ENCODE data around the gene PAGE2B.

Gene PAGE2B, protein sequence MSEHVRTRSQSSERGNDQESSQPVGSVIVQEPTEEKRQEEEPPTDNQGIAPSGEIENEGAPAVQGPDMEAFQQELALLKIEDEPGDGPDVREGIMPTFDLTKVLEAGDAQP

GRCh38 chrX:55074851-55075467 is at the start of gene PAGE2B:
Gene PAGE2B (plus strand): TSS chrX:55075030. CDS start chrX:55076042, 1,012 bp downstream.
- no peak within 1 kb of the TSS for H3K4me3 ChIP-seq (ENCODE audit: low read depth in 1 of 2, low read length in 1 of 2)
- no peak within 1 kb of the TSS for H3K27ac ChIP-seq
- no peaks in the 10 kb centered on the region for H3K36me3 ChIP-seq
- TF ChIP-seq, protein P1, sequence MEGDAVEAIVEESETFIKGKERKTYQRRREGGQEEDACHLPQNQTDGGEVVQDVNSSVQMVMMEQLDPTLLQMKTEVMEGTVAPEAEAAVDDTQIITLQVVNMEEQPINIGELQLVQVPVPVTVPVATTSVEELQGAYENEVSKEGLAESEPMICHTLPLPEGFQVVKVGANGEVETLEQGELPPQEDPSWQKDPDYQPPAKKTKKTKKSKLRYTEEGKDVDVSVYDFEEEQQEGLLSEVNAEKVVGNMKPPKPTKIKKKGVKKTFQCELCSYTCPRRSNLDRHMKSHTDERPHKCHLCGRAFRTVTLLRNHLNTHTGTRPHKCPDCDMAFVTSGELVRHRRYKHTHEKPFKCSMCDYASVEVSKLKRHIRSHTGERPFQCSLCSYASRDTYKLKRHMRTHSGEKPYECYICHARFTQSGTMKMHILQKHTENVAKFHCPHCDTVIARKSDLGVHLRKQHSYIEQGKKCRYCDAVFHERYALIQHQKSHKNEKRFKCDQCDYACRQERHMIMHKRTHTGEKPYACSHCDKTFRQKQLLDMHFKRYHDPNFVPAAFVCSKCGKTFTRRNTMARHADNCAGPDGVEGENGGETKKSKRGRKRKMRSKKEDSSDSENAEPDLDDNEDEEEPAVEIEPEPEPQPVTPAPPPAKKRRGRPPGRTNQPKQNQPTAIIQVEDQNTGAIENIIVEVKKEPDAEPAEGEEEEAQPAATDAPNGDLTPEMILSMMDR (IDR thresholded peaks at IDR 0.05) = no peak
- no peaks in the 10 kb centered on the region for H3K27me3 ChIP-seq
- H3K4me1 ChIP-seq (ENCODE audit: control insufficient read depth in 1 of 2, insufficient read depth in 1 of 2, low read depth in 1 of 2, low read length in 1 of 2) = no peaks in the 10 kb centered on the region
- no peaks in the 10 kb centered on the region for H3K9me3 ChIP-seq

DNA sequence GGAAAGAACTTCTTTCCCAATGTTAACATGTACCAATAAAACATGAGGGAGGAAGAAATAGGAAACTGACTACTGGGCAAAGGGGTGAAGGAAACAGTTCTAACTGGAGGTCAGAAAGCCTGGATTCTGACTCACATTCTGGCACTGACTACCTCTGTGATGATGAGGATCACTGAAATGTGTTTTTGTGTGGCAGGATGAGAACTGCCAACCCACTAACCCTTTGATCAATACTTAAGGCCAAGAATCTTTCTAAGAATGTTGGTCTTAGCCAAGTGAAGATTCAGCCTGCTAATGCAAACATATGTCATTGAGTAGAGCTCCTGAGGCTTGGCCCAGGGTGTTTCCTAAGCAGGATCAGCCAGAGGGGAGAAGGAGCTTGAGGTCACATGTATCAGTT is 48.7 kb upstream of the PAGE2B start:
- no peaks in the 10 kb centered on the region for H3K27me3 ChIP-seq
- H3K4me3 ChIP-seq (ENCODE audit: low read depth in 1 of 2, low read length in 1 of 2) = no peak overlapping the region
- no peaks in the 10 kb centered on the region for H3K4me1 ChIP-seq (ENCODE audit: control insufficient read depth in 1 of 2, insufficient read depth in 1 of 2, low read depth in 1 of 2, low read length in 1 of 2)
- H3K9me3 ChIP-seq = no peaks in the 10 kb centered on the region
- H3K27ac ChIP-seq = no peak overlapping the region
- TF ChIP-seq, protein P1 (IDR thresholded peaks at IDR 0.05) = no peak
- H3K36me3 ChIP-seq = no peaks in the 10 kb centered on the region

- Histone ChIP-seq H3K27me3 (no peaks in the 10 kb centered on the region), H3K36me3 (no peaks in the 10 kb centered on the region), H3K4me3 (ENCODE audit: low read depth in 1 of 2, low read length in 1 of 2) (no peak overlapping the region), H3K4me1 (ENCODE audit: control insufficient read depth in 1 of 2, insufficient read depth in 1 of 2, low read depth in 1 of 2, low read length in 1 of 2) (no peaks in the 10 kb centered on the region), H3K27ac (no peak overlapping the region), H3K9me3 (no peaks in the 10 kb centered on the region)
- TF ChIP-seq, protein P1 (IDR thresholded peaks at IDR 0.05) = no peak
These were observed 48.0 kb upstream of the PAGE2B start for GRCh38 chrX:55026840-55027239.

- TF ChIP-seq, protein P1 (IDR thresholded peaks at IDR 0.05) = no peak
- Histone ChIP-seq H3K36me3 (no peaks in the 10 kb centered on the region), H3K27me3 (no peaks in the 10 kb centered on the region), H3K4me1 (ENCODE audit: control insufficient read depth in 1 of 2, insufficient read depth in 1 of 2, low read depth in 1 of 2, low read length in 1 of 2) (no peaks in the 10 kb centered on the region), H3K27ac (no peak overlapping the region), H3K4me3 (ENCODE audit: low read depth in 1 of 2, low read length in 1 of 2) (no peak overlapping the region), H3K9me3 (no peaks in the 10 kb centered on the region)
These were observed 46.8 kb upstream of the PAGE2B start for GRCh38 chrX:55028040-55028439.

GRCh38 chrX:55028611-55029010 is 46.2 kb upstream of the PAGE2B start:
- Histone ChIP-seq H3K36me3 (no peaks in the 10 kb centered on the region), H3K27ac (no peak overlapping the region), H3K4me3 (ENCODE audit: low read depth in 1 of 2, low read length in 1 of 2) (no peak overlapping the region), H3K4me1 (ENCODE audit: control insufficient read depth in 1 of 2, insufficient read depth in 1 of 2, low read depth in 1 of 2, low read length in 1 of 2) (no peaks in the 10 kb centered on the region), H3K27me3 (no peaks in the 10 kb centered on the region), H3K9me3 (no peaks in the 10 kb centered on the region)
- TF ChIP-seq, protein P1 (IDR thresholded peaks at IDR 0.05) = no peak

All from neutrophil (primary cell).